Measurements from ENCODE around the gene SELP. TPM values are rescaled to one million over a fixed set of nuclear protein-coding genes. Genes with fewer than 3 reads are reported as not detected.

The SELP gene
- total and polyA plus RNA-seq, 2 of the 13 experiments (the other 11 are each of a cell fraction or from before 2014, with no cell fraction given): 0.11 TPM; not detected in 1

DNA sequence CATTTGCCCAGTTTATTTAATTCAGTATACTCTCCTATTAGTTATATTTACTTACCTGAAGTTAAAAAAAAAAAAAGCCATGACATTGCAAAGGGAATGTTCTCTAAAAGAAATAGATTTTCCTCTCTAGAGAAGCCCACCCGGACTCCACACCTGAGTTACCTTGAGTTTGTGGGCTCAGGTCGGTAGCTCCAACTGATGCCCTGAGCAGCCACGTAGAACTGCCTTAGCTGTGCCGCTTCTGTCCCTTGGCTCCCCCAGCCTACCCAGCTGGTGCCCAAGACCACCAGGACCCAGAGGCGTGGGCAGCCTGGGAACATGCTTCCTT, 43.9 kb downstream of the SELP start:
- Histone ChIP-seq H3K4me2 (ENCODE audit: low read depth, low read length) (peak overlapping the region; percentile 98), H3K4me1 (ENCODE audit: insufficient read depth, low read length) (peaks cover 63% of the 10 kb centered on the region), H4K20me1 (ENCODE audit: insufficient read depth, low read length) (no peaks in the 10 kb centered on the region), H3K79me2 (ENCODE audit: insufficient read depth, low read length) (peaks cover 53% of the 10 kb centered on the region), H2AFZ (ENCODE audit: low read length) (no peak overlapping the region), H3K27ac (ENCODE audit: extremely low read length, insufficient read depth, low read length) (peak overlapping the region; percentile 95), H3K9ac (ENCODE audit: insufficient read depth, low read depth, low read length) (peak overlapping the region; percentile 98), H3K36me3 (replicated peaks in 1 of 2; ENCODE audit: control insufficient read depth in 1 of 2, insufficient read depth in 2 of 2, low read length in 2 of 2) (peaks cover 3 to 5% of the 10 kb centered on the region in 2 experiments), H3K27me3 (ENCODE audit: control insufficient read depth in 1 of 2, insufficient read depth in 2 of 2, low read length in 2 of 2) (no peaks in the 10 kb centered on the region; a peak in 1 of 5 replicates), H3K4me3 (replicated peaks in 1 of 3; ENCODE audit: insufficient read depth in 1 of 3, low read depth in 2 of 3, low read length in 3 of 3) (peak overlapping the region; percentile 84 to 98 (median 98)), H3K9me3 (ENCODE audit: low read length) (no peaks in the 10 kb centered on the region)
- in situ Hi-C loops (cut with HindIII; ENCODE audit: extremely low pct_ligation_motif_present, low pct_unique_long_range_greater_than_20kb) (no loop called here), intact Hi-C loops (cut with micrococcal nuclease; ENCODE audit: unreplicated experiment) (loop anchor here (1.0 to 5.0 kb wide), 4 partner anchors 14 to 306 kb away; partner anchors contain the start of gene SCYL3)
- FAIRE-seq: no peak
- no peak for DNase-seq (ENCODE audit: low spot score)
- ChIA-PET CTCF (ENCODE audit: low intra/inter-chr PET ratio, low total read pairs) (interaction anchor here (1.7 kb wide), 1 partner anchor 126 kb away, joined by 6 read pairs; the partner anchor contains the start of gene SELL), POLR2A (interaction anchor here (0.8 to 2.2 kb wide), 20 partner anchors 9 to 1360 kb away, joined by 3 to 60 read pairs (median 4); partner anchors contain the start of genes METTL18, SCYL3, SFT2D2 and SLC19A2)
- no TSS peak for BruUV-seq (replicated peaks)
- WGBS (ENCODE audit: low lambda C conversion rate): 6% methylated on average over 3 of the region's 5 CpGs
- TF ChIP-seq MEF2D (CRISPR knock-in tag; IDR thresholded peaks at IDR 0.05) (no peak), ZFP36L1 (CRISPR knock-in tag; IDR thresholded peaks at IDR 0.05) (0 out of 2 replicates have a peak, but pooled peaks have one; percentile 66), THAP7 (CRISPR knock-in tag; IDR thresholded peaks at IDR 0.05) (0 out of 2 replicates have a peak, but pooled peaks have one; percentile 25), KDM5A (IDR thresholded peaks at IDR 0.05; ENCODE audit: borderline replicate concordance, low read length) (0 out of 2 replicates have a peak, but pooled peaks have one; percentile 19), ZFP1 (CRISPR knock-in tag; IDR thresholded peaks at IDR 0.05) (0 out of 2 replicates have a peak, but pooled peaks have one; percentile 1), ZNF468 (CRISPR knock-in tag; IDR thresholded peaks at IDR 0.05) (peak; percentile 65; the same call in 1 of the 2 replicates)
- ATAC-seq: peak; percentile 19

GRCh38 chr1:169585181-169585580, 44.7 kb downstream of the SELP start:
- H3K9me3 ChIP-seq (ENCODE audit: low read length): no peaks in the 10 kb centered on the region
- in situ Hi-C loops (cut with HindIII; ENCODE audit: extremely low pct_ligation_motif_present, low pct_unique_long_range_greater_than_20kb) (no loop called here), intact Hi-C loops (cut with micrococcal nuclease; ENCODE audit: unreplicated experiment) (loop anchor here (5.0 kb wide), 2 partner anchors 118 to 307 kb away; partner anchors contain the start of gene SCYL3)
- H3K27me3 ChIP-seq (ENCODE audit: control insufficient read depth in 1 of 2, insufficient read depth in 2 of 2, low read length in 2 of 2): no peaks in the 10 kb centered on the region; a peak in 1 of 5 replicates
- FAIRE-seq: no peak
- BruUV-seq (replicated peaks): TSS peak; percentile 85
- H4K20me1 ChIP-seq (ENCODE audit: insufficient read depth, low read length): no peaks in the 10 kb centered on the region
- H3K4me1 ChIP-seq (ENCODE audit: insufficient read depth, low read length): peaks cover 69% of the 10 kb centered on the region
- H3K27ac ChIP-seq (ENCODE audit: extremely low read length, insufficient read depth, low read length): peak overlapping the region; percentile 95
- DNase-seq (ENCODE audit: low spot score): no peak
- H3K4me2 ChIP-seq (ENCODE audit: low read depth, low read length): peak overlapping the region; percentile 98
- ChIA-PET POLR2A (interaction anchor here (2.2 kb wide), 2 partner anchors 8 to 19 kb away, joined by 28 to 60 read pairs; no protein-coding TSS in a partner anchor), CTCF (ENCODE audit: low intra/inter-chr PET ratio, low total read pairs) (no interaction called here)
- H3K79me2 ChIP-seq (ENCODE audit: insufficient read depth, low read length): peaks cover 57% of the 10 kb centered on the region
- H3K36me3 ChIP-seq (replicated peaks in 1 of 2; ENCODE audit: control insufficient read depth in 1 of 2, insufficient read depth in 2 of 2, low read length in 2 of 2): peaks cover 5 to 10% of the 10 kb centered on the region in 2 experiments
- peak overlapping the region; percentile 98 for H3K9ac ChIP-seq (ENCODE audit: insufficient read depth, low read depth, low read length)
- ATAC-seq: no peak
- H2AFZ ChIP-seq (ENCODE audit: low read length): no peak overlapping the region
- H3K4me3 ChIP-seq (replicated peaks in 1 of 3; ENCODE audit: insufficient read depth in 1 of 3, low read depth in 2 of 3, low read length in 3 of 3): peak overlapping the region; percentile 84 to 98 (median 98)
- TF ChIP-seq THYN1 (CRISPR knock-in tag; IDR thresholded peaks at IDR 0.05; ENCODE audit: borderline replicate concordance, low read depth): no peak
- TF ChIP-seq ZNF326 (CRISPR knock-in tag; IDR thresholded peaks at IDR 0.05; ENCODE audit: borderline replicate concordance): no peak
- no peak for TF ChIP-seq THRA (CRISPR knock-in tag; IDR thresholded peaks at IDR 0.05; ENCODE audit: borderline replicate concordance)
- no peak for TF ChIP-seq POLR2AphosphoS5 (IDR thresholded peaks at IDR 0.05; ENCODE audit: low read depth, low read length)
- no peak for TF ChIP-seq ZNF333 (CRISPR knock-in tag; IDR thresholded peaks at IDR 0.05; ENCODE audit: borderline replicate concordance)
- TF ChIP-seq ZBTB10 (CRISPR knock-in tag; IDR thresholded peaks at IDR 0.05; ENCODE audit: borderline replicate concordance): no peak
- no peak for TF ChIP-seq ZNF543 (CRISPR knock-in tag; IDR thresholded peaks at IDR 0.05)
- TF ChIP-seq RBFOX2 (IDR thresholded peaks at IDR 0.05; ENCODE audit: low read depth, low read length): peak; percentile 61

All from HepG2 (cell line).